Activated naive CD4-positive, alpha-beta T cell treated with anti-CD3 and anti-CD28 coated beads for 36 hours (primary cell): Measurements from ENCODE around the gene MYL2. TPM values are rescaled to one million over a fixed set of nuclear protein-coding genes. Genes with fewer than 3 reads are reported as not detected.

Experiments used
- CTCF ChIA-PET: fragments of 350-600 bp; sonication (Branson Sonifier 250); formaldehyde crosslinking; loops from one replicate; lab custom pipeline; 2021; ENCODE audit warnings: antibody characterized with exemption; lab: Charles Lee
- DNase-seq: peaks from one replicate; pipeline ENCODE4 v3.0.0-alpha.2; 2020
- H3K27ac Mint-ChIP-seq: one replicate; pipeline ENCODE4 v1.8.0; 2021; ENCODE audit warnings: mild to moderate bottlenecking, mixed read lengths
- H3K27me3 Mint-ChIP-seq: one replicate; pipeline ENCODE4 v1.8.0; 2021; ENCODE audit warnings: low read depth, mixed read lengths
- H3K36me3 Mint-ChIP-seq: one replicate; pipeline ENCODE4 v1.8.0; 2021; ENCODE audit warnings: low read depth, mixed read lengths
- H3K4me1 Mint-ChIP-seq: one replicate; pipeline ENCODE4 v1.8.0; 2021; ENCODE audit warnings: low read depth, mixed read lengths
- H3K4me3 Mint-ChIP-seq: one replicate; pipeline ENCODE4 v1.8.0; 2021; ENCODE audit warnings: mild to moderate bottlenecking, moderate library complexity, mixed read lengths
- H3K9me3 Mint-ChIP-seq: one replicate; pipeline ENCODE4 v1.8.0; 2021; ENCODE audit warnings: mixed read lengths
- intact Hi-C: fragments of 100-400 bp; cut with micrococcal nuclease; formaldehyde crosslinking; loops from one replicate; pipeline ENCODE4 v1.15.1; 2023
- total RNA-seq, 2 experiments: library from RNA; stranded (reverse); gene quantifications; one replicate each; pipeline ENCODE4 v1.2.3, GENCODE V29; 2021

Gene MYL2
- total RNA-seq, 2 experiments from 2014 or later = not detected

GRCh38 chr12:110937104-110937641 is 16.8 kb upstream of the MYL2 start:
- Mint-ChIP-seq H3K9me3 (no peaks in the 10 kb centered on the region), H3K4me1 (peaks cover 7% of the 10 kb centered on the region), H3K4me3 (no peak overlapping the region), H3K36me3 (no peaks in the 10 kb centered on the region), H3K27me3 (peaks cover 13% of the 10 kb centered on the region), H3K27ac (no peak overlapping the region)
- intact Hi-C loops = loop anchor here (1.0 to 10.0 kb wide), 5 partner anchors 43 to 376 kb away; no protein-coding TSS in a partner anchor
- peak; percentile 68 for DNase-seq
- CTCF ChIA-PET = interaction anchor here (0.6 to 1.3 kb wide), 8 partner anchors 12 to 381 kb away, joined by 3 to 6 read pairs (median 4); no protein-coding TSS in a partner anchor

- H3K36me3 Mint-ChIP-seq = no peaks in the 10 kb centered on the region
- no peak overlapping the region for H3K27ac Mint-ChIP-seq
- H3K4me1 Mint-ChIP-seq = peaks cover 7% of the 10 kb centered on the region
- H3K4me3 Mint-ChIP-seq = no peak overlapping the region
- intact Hi-C loops = loop anchor here (1.0 to 10.0 kb wide), 5 partner anchors 42 to 377 kb away; no protein-coding TSS in a partner anchor
- no peak for DNase-seq
- CTCF ChIA-PET = interaction anchor here (0.9 to 1.6 kb wide), 5 partner anchors 13 to 382 kb away, joined by 3 to 5 read pairs (median 3); no protein-coding TSS in a partner anchor
- no peaks in the 10 kb centered on the region for H3K9me3 Mint-ChIP-seq
- H3K27me3 Mint-ChIP-seq = peaks cover 13% of the 10 kb centered on the region
These were observed 16.2 kb upstream of the MYL2 start for GRCh38 chr12:110936367-110937103.

GRCh38 chr12:110935588-110935987 is 15.2 kb upstream of the MYL2 start:
- Mint-ChIP-seq H3K36me3 (no peaks in the 10 kb centered on the region), H3K4me1 (peaks cover 7% of the 10 kb centered on the region), H3K9me3 (no peaks in the 10 kb centered on the region), H3K27ac (no peak overlapping the region), H3K27me3 (peaks cover 13% of the 10 kb centered on the region), H3K4me3 (no peak overlapping the region)
- DNase-seq = no peak
- CTCF ChIA-PET = interaction anchor here (0.6 to 1.6 kb wide), 5 partner anchors 88 to 363 kb away, joined by 3 to 4 read pairs (median 3); no protein-coding TSS in a partner anchor
- intact Hi-C loops = loop anchor here (5.0 to 10.0 kb wide), 2 partner anchors 89 to 337 kb away; no protein-coding TSS in a partner anchor

GRCh38 chr12:110934093-110934852 is 13.9 kb upstream of the MYL2 start:
- intact Hi-C loops = loop anchor here (10.0 kb wide), 1 partner anchor 91 kb away; no protein-coding TSS in a partner anchor
- Mint-ChIP-seq H3K4me1 (peaks cover 7% of the 10 kb centered on the region), H3K36me3 (no peaks in the 10 kb centered on the region), H3K4me3 (no peak overlapping the region), H3K27ac (no peak overlapping the region), H3K27me3 (peaks cover 13% of the 10 kb centered on the region), H3K9me3 (no peaks in the 10 kb centered on the region)
- CTCF ChIA-PET = no interaction called here
- DNase-seq = no peak

- peaks cover 13% of the 10 kb centered on the region for H3K27me3 Mint-ChIP-seq
- H3K36me3 Mint-ChIP-seq = no peaks in the 10 kb centered on the region
- H3K9me3 Mint-ChIP-seq = no peaks in the 10 kb centered on the region
- DNase-seq = no peak
- peaks cover 7% of the 10 kb centered on the region for H3K4me1 Mint-ChIP-seq
- CTCF ChIA-PET = interaction anchor here (0.7 kb wide), 1 partner anchor 375 kb away, joined by 3 read pairs; no protein-coding TSS in a partner anchor
- no peak overlapping the region for H3K4me3 Mint-ChIP-seq
- no peak overlapping the region for H3K27ac Mint-ChIP-seq
- intact Hi-C loops = loop anchor here (10.0 kb wide), 1 partner anchor 91 kb away; no protein-coding TSS in a partner anchor
These were observed 13.1 kb upstream of the MYL2 start for GRCh38 chr12:110933326-110933974.

GRCh38 chr12:110932046-110932445 is 11.7 kb upstream of the MYL2 start:
- H3K4me3 Mint-ChIP-seq = no peak overlapping the region
- no peak overlapping the region for H3K27ac Mint-ChIP-seq
- H3K27me3 Mint-ChIP-seq = peaks cover 8% of the 10 kb centered on the region
- DNase-seq = peak; percentile 42
- peaks cover 2% of the 10 kb centered on the region for H3K4me1 Mint-ChIP-seq
- intact Hi-C loops = loop anchor here (10.0 kb wide), 1 partner anchor 93 kb away; no protein-coding TSS in a partner anchor
- no peaks in the 10 kb centered on the region for H3K36me3 Mint-ChIP-seq
- CTCF ChIA-PET = interaction anchor here (0.9 to 1.9 kb wide), 2 partner anchors 9 to 390 kb away, joined by 3 to 5 read pairs; no protein-coding TSS in a partner anchor
- H3K9me3 Mint-ChIP-seq = no peaks in the 10 kb centered on the region

- H3K4me1 Mint-ChIP-seq = no peaks in the 10 kb centered on the region
- DNase-seq = no peak
- no peaks in the 10 kb centered on the region for H3K9me3 Mint-ChIP-seq
- CTCF ChIA-PET = interaction anchor here (1.9 kb wide), 1 partner anchor 10 kb away, joined by 5 read pairs; no protein-coding TSS in a partner anchor
- H3K4me3 Mint-ChIP-seq = no peak overlapping the region
- peaks cover 4% of the 10 kb centered on the region for H3K27me3 Mint-ChIP-seq
- intact Hi-C loops = loop anchor here (10.0 kb wide), 1 partner anchor 93 kb away; no protein-coding TSS in a partner anchor
- H3K36me3 Mint-ChIP-seq = no peaks in the 10 kb centered on the region
- H3K27ac Mint-ChIP-seq = no peak overlapping the region
These were observed 10.9 kb upstream of the MYL2 start for GRCh38 chr12:110931315-110931728.

GRCh38 chr12:110930348-110931314 is 10.3 kb upstream of the MYL2 start:
- H3K4me1 Mint-ChIP-seq = no peaks in the 10 kb centered on the region
- intact Hi-C loops = loop anchor here (10.0 kb wide), 1 partner anchor 94 kb away; no protein-coding TSS in a partner anchor
- peaks cover 4% of the 10 kb centered on the region for H3K27me3 Mint-ChIP-seq
- DNase-seq = no peak
- no peak overlapping the region for H3K27ac Mint-ChIP-seq
- H3K9me3 Mint-ChIP-seq = no peaks in the 10 kb centered on the region
- no peak overlapping the region for H3K4me3 Mint-ChIP-seq
- H3K36me3 Mint-ChIP-seq = no peaks in the 10 kb centered on the region
- CTCF ChIA-PET = interaction anchor here (1.9 kb wide), 1 partner anchor 11 kb away, joined by 5 read pairs; no protein-coding TSS in a partner anchor

- H3K27me3 Mint-ChIP-seq = peaks cover 2% of the 10 kb centered on the region
- intact Hi-C loops = loop anchor here (10.0 kb wide), 1 partner anchor 95 kb away; no protein-coding TSS in a partner anchor
- no peak overlapping the region for H3K4me3 Mint-ChIP-seq
- DNase-seq = no peak
- no peaks in the 10 kb centered on the region for H3K4me1 Mint-ChIP-seq
- no peak overlapping the region for H3K27ac Mint-ChIP-seq
- CTCF ChIA-PET = interaction anchor here (0.6 kb wide), 1 partner anchor 383 kb away, joined by 4 read pairs; no protein-coding TSS in a partner anchor
- no peaks in the 10 kb centered on the region for H3K36me3 Mint-ChIP-seq
- no peaks in the 10 kb centered on the region for H3K9me3 Mint-ChIP-seq
These were observed 9.4 kb upstream of the MYL2 start for GRCh38 chr12:110929818-110930217.

GRCh38 chr12:110928700-110929099 is 8.3 kb upstream of the MYL2 start:
- Mint-ChIP-seq H3K36me3 (no peaks in the 10 kb centered on the region), H3K27me3 (peaks cover 2% of the 10 kb centered on the region), H3K4me1 (no peaks in the 10 kb centered on the region), H3K4me3 (no peak overlapping the region), H3K27ac (no peak overlapping the region), H3K9me3 (no peaks in the 10 kb centered on the region)
- CTCF ChIA-PET = no interaction called here
- no peak for DNase-seq
- intact Hi-C loops = no loop called here
